GM12892 (cell line): ENCODE measurements around the gene MDH2.
"Not testable (repeated sequence)": the region's sequence is repeated elsewhere in the genome, so short reads cannot be mapped to it uniquely, and the experiment has no call there.

Experiments
- POLR2A ChIP-seq: IDR thresholded peaks from 2 replicates; pipeline ENCODE4 v1.6.1; 2011; ENCODE audit warnings: low read depth, low read length, control low read depth
- POLR2AphosphoS5 ChIP-seq: IDR thresholded peaks from 2 replicates; pipeline ENCODE4 v1.6.1; 2011; ENCODE audit warnings: low read depth, low read length, control low read depth

- TF ChIP-seq POLR2A, POLR2AphosphoS5: not testable (repeated sequence)
Measured at GRCh38 chr7:76094326-76094725, 46.4 kb downstream of the MDH2 start.
